PC-9 (cell line): ENCODE measurements around the gene CXCL12. TPM values are rescaled to one million over a fixed set of nuclear protein-coding genes. Genes with fewer than 3 reads are reported as not detected.
A peak's percentile ranks its signal among the peaks of the same experiment; 100 is the strongest.

Experiments
- BruUV-seq: library from RNA; stranded (reverse); fragments of 400-500 nt; replicated peaks from 2 replicates; lab custom pipeline; 2021; lab: Mats Ljungman, UMichigan
- CTCF ChIA-PET: fragments of 300-600 bp; sonication (Branson Sonifier 250); formaldehyde crosslinking; loops from one replicate; lab custom pipeline; 2022; ENCODE audit warnings: antibody characterized with exemption; lab: Charles Lee
- POLR2A ChIA-PET: fragments of 300-600 bp; sonication (Branson Sonifier 250); formaldehyde crosslinking; loops from one replicate; lab custom pipeline; 2022; ENCODE audit warnings: antibody characterized with exemption; ENCODE audit not compliant: unreplicated experiment; lab: Charles Lee
- DNase-seq, 2 experiments: peaks; one replicate each; pipeline versions ENCODE4 v3.0.0 to v3.0.0-alpha.2; 2015 to 2022; ENCODE audit warnings: mixed read lengths in 1 of 2
- H2AFZ ChIP-seq: fragments of 200-600 bp; sonication (generic); 2 replicates; pipeline ENCODE4 v1.8.1; 2017; ENCODE audit warnings: antibody characterized with exemption
- H3F3A ChIP-seq: fragments of 200-600 bp; sonication (generic); 2 replicates; pipeline ENCODE4 v1.8.1; 2017; ENCODE audit warnings: antibody characterized with exemption, mild to moderate bottlenecking, low read depth; ENCODE audit not compliant: insufficient read depth
- H3K27ac ChIP-seq: fragments of 200-600 bp; sonication (generic); 2 replicates; pipeline ENCODE4 v1.6.1; 2016; ENCODE audit warnings: mixed run types
- H3K27me3 ChIP-seq: fragments of 200-600 bp; sonication (generic); 2 replicates; pipeline ENCODE4 v1.6.1; 2016; ENCODE audit warnings: low read depth, mixed run types; ENCODE audit not compliant: insufficient read depth
- H3K36me3 ChIP-seq: fragments of 200-600 bp; sonication (generic); 2 replicates; pipeline ENCODE4 v1.6.1; 2016; ENCODE audit warnings: low read depth, mixed run types
- H3K4me1 ChIP-seq: fragments of 200-600 bp; sonication (generic); replicated peaks from 2 replicates; pipeline ENCODE4 v1.6.1; 2016; ENCODE audit warnings: mixed run types; ENCODE audit not compliant: insufficient read depth
- H3K4me2 ChIP-seq: fragments of 200-600 bp; sonication (generic); 2 replicates; pipeline ENCODE4 v1.6.1; 2017; ENCODE audit warnings: mixed run types
- H3K4me3 ChIP-seq: fragments of 200-600 bp; sonication (generic); 2 replicates; pipeline ENCODE4 v1.6.1; 2016; ENCODE audit warnings: mixed run types
- H3K79me2 ChIP-seq: fragments of 200-600 bp; sonication (generic); 2 replicates; pipeline ENCODE4 v1.6.1; 2017; ENCODE audit warnings: low read depth, mixed run types
- H3K9me2 ChIP-seq: fragments of 200-600 bp; sonication (generic); 2 replicates; pipeline ENCODE4 v1.8.1; 2017; ENCODE audit warnings: mild to moderate bottlenecking; ENCODE audit not compliant: insufficient read depth
- H3K9me3 ChIP-seq: fragments of 200-600 bp; sonication (generic); 2 replicates; pipeline ENCODE4 v1.8.1; 2016; ENCODE audit warnings: low read depth; ENCODE audit not compliant: insufficient read depth
- H4K20me1 ChIP-seq: fragments of 200-600 bp; sonication (generic); 2 replicates; pipeline ENCODE4 v1.8.1; 2017; ENCODE audit not compliant: insufficient read depth
- EZH2 ChIP-seq: fragments of 200-600 bp; sonication (generic); IDR thresholded peaks from 2 replicates; pipeline ENCODE4 v1.8.0; 2017; ENCODE audit warnings: antibody characterized with exemption, low read depth
- intact Hi-C: fragments of 100-400 bp; cut with micrococcal nuclease; formaldehyde crosslinking; loops from one replicate; pipeline ENCODE4 v1.10.0; 2022; ENCODE audit not compliant: unreplicated experiment
- total RNA-seq: library from RNA; stranded (reverse); gene quantifications from 2 replicates; pipeline ENCODE4 v1.2.3, GENCODE V29; 2021
- TF ChIP-seq, protein P1 (sequence below): fragments of 200-600 bp; sonication (generic); conservative IDR thresholded peaks from 2 replicates; pipeline ENCODE4 v1.6.1; 2017; ENCODE audit warnings: mixed run types, antibody characterized with exemption, mild to moderate bottlenecking, moderate library complexity

Gene CXCL12
- total RNA-seq, 1 experiment from 2014 or later: not detected

GRCh38 chr10:44387853-44388251, 3.0 kb upstream of the CXCL12 start:
- ChIA-PET POLR2A (no interaction called here), CTCF (no interaction called here)
- Histone ChIP-seq H3K79me2 (no peaks in the 10 kb centered on the region), H3K27ac (no peak overlapping the region), H2AFZ (no peak overlapping the region), H4K20me1 (no peaks in the 10 kb centered on the region), H3F3A (no peaks in the 10 kb centered on the region), H3K9me3 (no peaks in the 10 kb centered on the region), H3K36me3 (no peaks in the 10 kb centered on the region), H3K4me2 (no peak overlapping the region), H3K9me2 (no peaks in the 10 kb centered on the region), H3K4me1 (no peaks in the 10 kb centered on the region), H3K27me3 (peaks cover 21% of the 10 kb centered on the region; the same call in 1 of the 2 replicates), H3K4me3 (no peak overlapping the region)
- BruUV-seq: no TSS peak
- intact Hi-C loops: loop anchor here (10.0 kb wide), 1 partner anchor 477 kb away; no protein-coding TSS in a partner anchor
- DNase-seq: no peak
- TF ChIP-seq, protein P1, sequence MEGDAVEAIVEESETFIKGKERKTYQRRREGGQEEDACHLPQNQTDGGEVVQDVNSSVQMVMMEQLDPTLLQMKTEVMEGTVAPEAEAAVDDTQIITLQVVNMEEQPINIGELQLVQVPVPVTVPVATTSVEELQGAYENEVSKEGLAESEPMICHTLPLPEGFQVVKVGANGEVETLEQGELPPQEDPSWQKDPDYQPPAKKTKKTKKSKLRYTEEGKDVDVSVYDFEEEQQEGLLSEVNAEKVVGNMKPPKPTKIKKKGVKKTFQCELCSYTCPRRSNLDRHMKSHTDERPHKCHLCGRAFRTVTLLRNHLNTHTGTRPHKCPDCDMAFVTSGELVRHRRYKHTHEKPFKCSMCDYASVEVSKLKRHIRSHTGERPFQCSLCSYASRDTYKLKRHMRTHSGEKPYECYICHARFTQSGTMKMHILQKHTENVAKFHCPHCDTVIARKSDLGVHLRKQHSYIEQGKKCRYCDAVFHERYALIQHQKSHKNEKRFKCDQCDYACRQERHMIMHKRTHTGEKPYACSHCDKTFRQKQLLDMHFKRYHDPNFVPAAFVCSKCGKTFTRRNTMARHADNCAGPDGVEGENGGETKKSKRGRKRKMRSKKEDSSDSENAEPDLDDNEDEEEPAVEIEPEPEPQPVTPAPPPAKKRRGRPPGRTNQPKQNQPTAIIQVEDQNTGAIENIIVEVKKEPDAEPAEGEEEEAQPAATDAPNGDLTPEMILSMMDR: no peak
- no peak for TF ChIP-seq EZH2

GRCh38 chr10:44386546-44387052, 1.7 kb upstream of the CXCL12 start:
- H3K9me3 ChIP-seq: no peaks in the 10 kb centered on the region
- H3K4me3 ChIP-seq: no peak overlapping the region
- ChIA-PET CTCF (no interaction called here), POLR2A (no interaction called here)
- peak in 1 of 2 experiments; percentile 42 for DNase-seq
- no peaks in the 10 kb centered on the region for H3K79me2 ChIP-seq
- H2AFZ ChIP-seq: no peak overlapping the region
- H3K27me3 ChIP-seq: peaks cover 21% of the 10 kb centered on the region; the same call in 1 of the 2 replicates
- H3K9me2 ChIP-seq: no peaks in the 10 kb centered on the region
- BruUV-seq: no TSS peak
- TF ChIP-seq, protein P1: peak; percentile 78
- TF ChIP-seq EZH2: no peak
- H4K20me1 ChIP-seq: no peaks in the 10 kb centered on the region
- H3F3A ChIP-seq: no peaks in the 10 kb centered on the region
- intact Hi-C loops: loop anchor here (1.0 to 10.0 kb wide), 2 partner anchors 478 to 715 kb away; no protein-coding TSS in a partner anchor
- H3K4me1 ChIP-seq: no peaks in the 10 kb centered on the region
- no peak overlapping the region for H3K27ac ChIP-seq
- H3K4me2 ChIP-seq: no peak overlapping the region
- H3K36me3 ChIP-seq: no peaks in the 10 kb centered on the region

DNA sequence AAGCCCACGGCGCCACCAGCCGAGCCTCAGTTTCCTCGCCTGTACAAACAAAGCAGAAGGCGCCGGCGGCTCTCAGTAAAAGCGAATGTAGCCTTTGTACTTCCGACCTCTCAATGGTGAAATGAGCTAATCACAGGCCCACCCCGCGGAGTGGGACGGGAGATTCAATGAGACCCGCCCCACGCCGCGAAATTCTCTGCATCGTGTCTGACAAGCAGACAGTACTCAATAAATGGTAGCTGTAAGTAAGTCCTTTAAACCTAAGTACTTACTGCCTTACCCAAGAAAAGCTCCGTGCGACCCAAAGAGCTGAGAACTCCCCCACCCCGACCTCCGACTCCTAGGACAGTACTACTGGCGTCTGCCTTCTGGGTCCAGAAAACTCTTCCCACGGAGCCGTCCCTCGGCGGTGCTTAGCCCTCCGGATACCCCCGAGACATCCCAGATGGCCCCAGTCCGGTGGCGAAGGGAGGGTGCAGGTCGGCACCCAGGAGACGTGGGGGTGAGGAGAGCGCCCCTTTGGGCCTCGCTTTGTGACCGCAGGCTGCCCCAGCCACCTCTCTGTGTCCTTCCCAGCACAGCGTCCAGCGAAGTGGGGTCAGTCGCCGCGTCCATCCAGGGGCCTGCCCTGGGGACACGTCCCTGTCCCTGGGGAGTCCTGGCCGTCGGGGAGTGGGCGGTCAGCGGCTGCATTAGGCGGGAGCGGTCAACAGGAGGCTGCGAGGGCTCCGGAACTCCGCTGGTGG, 972 bp upstream of the CXCL12 start:
- Histone ChIP-seq H3K4me1 (no peaks in the 10 kb centered on the region), H3K9me2 (no peaks in the 10 kb centered on the region), H4K20me1 (no peaks in the 10 kb centered on the region), H3K4me3 (no peak overlapping the region), H3K9me3 (no peaks in the 10 kb centered on the region), H3K4me2 (no peak overlapping the region), H3K27ac (no peak overlapping the region), H3K27me3 (peaks cover 16% of the 10 kb centered on the region; the same call in 1 of the 2 replicates), H2AFZ (no peak overlapping the region), H3F3A (no peaks in the 10 kb centered on the region), H3K36me3 (no peaks in the 10 kb centered on the region), H3K79me2 (no peaks in the 10 kb centered on the region)
- no peak for DNase-seq
- TF ChIP-seq EZH2: no peak
- TF ChIP-seq, protein P1: no peak
- intact Hi-C loops: loop anchor here (1.0 to 10.0 kb wide), 2 partner anchors 479 to 715 kb away; no protein-coding TSS in a partner anchor
- POLR2A ChIA-PET: no interaction called here
- CTCF ChIA-PET: no interaction called here
- BruUV-seq: no TSS peak
